ENCODE data around the gene MTMR3. TPM values are rescaled to one million over a fixed set of nuclear protein-coding genes. Genes with fewer than 3 reads are reported as not detected.

The MTMR3 gene
- total RNA-seq, 1 experiment from 2014 or later: 27.0 TPM

GRCh38 chr22:30013201-30013600, 130.2 kb downstream of the MTMR3 start:
- ChIA-PET RAD21 (ENCODE audit: low non-redundant PET in 1 of 2, low total read pairs in 2 of 2, uncharacterized antibody in 2 of 2, unreplicated experiment in 2 of 2) (no interaction called here), POLR2A (no interaction called here), CTCF (no interaction called here)
- H3K4me3 ChIP-seq (replicated peaks in 1 of 2; ENCODE audit: low read depth in 1 of 2, low read length in 2 of 2): no peak overlapping the region
- no peak overlapping the region for H3K4me2 ChIP-seq (ENCODE audit: low read length)
- intact Hi-C loops (cut with micrococcal nuclease): no loop called here
- no peak overlapping the region for H3K9ac ChIP-seq (ENCODE audit: low read length)
- no peaks in the 10 kb centered on the region for H3K79me2 ChIP-seq (ENCODE audit: insufficient read depth, low read length)
- peaks cover 3 to 23% of the 10 kb centered on the region in 2 experiments; a peak in 3 of 4 replicates for H3K36me3 ChIP-seq (ENCODE audit: control insufficient read depth in 1 of 2, insufficient read depth in 2 of 2, low read length in 2 of 2)
- DNase-seq (ENCODE audit: low read depth, low spot score) (no peak), ATAC-seq (no peak)
- no peak overlapping the region for H2AFZ ChIP-seq (ENCODE audit: low read depth, low read length, poor library complexity, severe bottlenecking)
- no TSS peak for BruUV-seq (replicated peaks)
- no peaks in the 10 kb centered on the region for H4K20me1 ChIP-seq (ENCODE audit: insufficient read depth)
- H3K9me3 ChIP-seq (ENCODE audit: control insufficient read depth in 1 of 2, insufficient read depth in 1 of 2, low read depth in 1 of 2, low read length in 2 of 2): no peaks in the 10 kb centered on the region
- H3K9me2 ChIP-seq (ENCODE audit: insufficient read depth): no peaks in the 10 kb centered on the region
- TF ChIP-seq ZBTB33 (IDR thresholded peaks at IDR 0.05; ENCODE audit: extremely low read depth, insufficient replicate concordance, low read length) (no peak), SIN3A (IDR thresholded peaks at IDR 0.05; ENCODE audit: low read depth) (no peak), EGR1 (IDR thresholded peaks at IDR 0.05; ENCODE audit: low read depth) (no peak), SP1 (IDR thresholded peaks at IDR 0.05; ENCODE audit: low read depth) (no peak), CTCF (IDR thresholded peaks at IDR 0.05 in 2 of 3, conservative IDR thresholded peaks at IDR 0.05 in 1 of 3; ENCODE audit: borderline replicate concordance in 1 of 3, insufficient read depth in 1 of 3, low read depth in 2 of 3, low read length in 2 of 3) (no peak)
- TF ChIP-seq, protein P1, sequence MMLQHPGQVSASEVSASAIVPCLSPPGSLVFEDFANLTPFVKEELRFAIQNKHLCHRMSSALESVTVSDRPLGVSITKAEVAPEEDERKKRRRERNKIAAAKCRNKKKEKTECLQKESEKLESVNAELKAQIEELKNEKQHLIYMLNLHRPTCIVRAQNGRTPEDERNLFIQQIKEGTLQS (IDR thresholded peaks at IDR 0.05): no peak
- TF ChIP-seq, protein P2, sequence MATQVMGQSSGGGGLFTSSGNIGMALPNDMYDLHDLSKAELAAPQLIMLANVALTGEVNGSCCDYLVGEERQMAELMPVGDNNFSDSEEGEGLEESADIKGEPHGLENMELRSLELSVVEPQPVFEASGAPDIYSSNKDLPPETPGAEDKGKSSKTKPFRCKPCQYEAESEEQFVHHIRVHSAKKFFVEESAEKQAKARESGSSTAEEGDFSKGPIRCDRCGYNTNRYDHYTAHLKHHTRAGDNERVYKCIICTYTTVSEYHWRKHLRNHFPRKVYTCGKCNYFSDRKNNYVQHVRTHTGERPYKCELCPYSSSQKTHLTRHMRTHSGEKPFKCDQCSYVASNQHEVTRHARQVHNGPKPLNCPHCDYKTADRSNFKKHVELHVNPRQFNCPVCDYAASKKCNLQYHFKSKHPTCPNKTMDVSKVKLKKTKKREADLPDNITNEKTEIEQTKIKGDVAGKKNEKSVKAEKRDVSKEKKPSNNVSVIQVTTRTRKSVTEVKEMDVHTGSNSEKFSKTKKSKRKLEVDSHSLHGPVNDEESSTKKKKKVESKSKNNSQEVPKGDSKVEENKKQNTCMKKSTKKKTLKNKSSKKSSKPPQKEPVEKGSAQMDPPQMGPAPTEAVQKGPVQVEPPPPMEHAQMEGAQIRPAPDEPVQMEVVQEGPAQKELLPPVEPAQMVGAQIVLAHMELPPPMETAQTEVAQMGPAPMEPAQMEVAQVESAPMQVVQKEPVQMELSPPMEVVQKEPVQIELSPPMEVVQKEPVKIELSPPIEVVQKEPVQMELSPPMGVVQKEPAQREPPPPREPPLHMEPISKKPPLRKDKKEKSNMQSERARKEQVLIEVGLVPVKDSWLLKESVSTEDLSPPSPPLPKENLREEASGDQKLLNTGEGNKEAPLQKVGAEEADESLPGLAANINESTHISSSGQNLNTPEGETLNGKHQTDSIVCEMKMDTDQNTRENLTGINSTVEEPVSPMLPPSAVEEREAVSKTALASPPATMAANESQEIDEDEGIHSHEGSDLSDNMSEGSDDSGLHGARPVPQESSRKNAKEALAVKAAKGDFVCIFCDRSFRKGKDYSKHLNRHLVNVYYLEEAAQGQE (IDR thresholded peaks at IDR 0.05; ENCODE audit: low read depth): no peak
- H3K27me3 ChIP-seq (ENCODE audit: insufficient read depth, low read length): no peaks in the 10 kb centered on the region
- H3K4me1 ChIP-seq (ENCODE audit: control insufficient read depth in 1 of 2, insufficient read depth in 2 of 2, low read length in 2 of 2): no peaks in the 10 kb centered on the region
- no peak overlapping the region for H3K27ac ChIP-seq (ENCODE audit: low read depth, low read length)

Data from HCT116 (cell line).